ENCODE measurements around the gene KMT5C. TPM values are rescaled to one million over a fixed set of nuclear protein-coding genes. Genes with fewer than 3 reads are reported as not detected.

The KMT5C gene
- total and polyA plus RNA-seq, 5 donors: 6.3 to 9.8 (median 7.7) TPM

DNA sequence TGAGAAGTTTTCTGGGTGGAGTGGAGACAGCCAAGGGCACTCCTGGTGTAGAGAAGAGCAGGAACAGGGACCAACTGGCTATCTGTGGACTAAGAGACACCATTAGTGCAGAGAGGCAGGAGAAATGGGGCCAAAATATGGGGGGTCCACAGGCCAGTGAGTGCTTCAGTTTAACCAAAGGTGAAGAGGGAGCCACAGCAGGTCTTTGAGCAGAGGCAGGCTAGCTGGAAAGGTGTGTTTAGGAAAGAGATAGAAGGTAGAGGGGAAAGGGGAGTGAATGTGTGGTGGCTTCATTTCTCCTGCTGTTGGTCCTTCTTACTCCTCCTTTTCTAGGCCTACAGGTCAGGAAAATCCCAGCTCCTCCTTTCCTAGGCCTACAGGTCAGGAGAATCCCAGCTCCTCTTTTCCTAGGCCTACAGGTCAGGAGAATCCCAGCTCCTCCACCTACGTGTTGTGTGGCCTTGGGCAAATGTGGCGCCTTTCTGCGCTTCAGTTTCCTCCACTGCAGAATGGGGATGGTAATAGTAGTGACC is 42.9 kb downstream of the KMT5C start:
- 95% methylated on average over 3 of the region's 3 CpGs for WGBS
- intact Hi-C loops (cut with DNase I): loop anchor here in 1 of 4 donors (5.0 kb wide), 2 partner anchors 40 to 80 kb away; no protein-coding TSS in a partner anchor
- Histone ChIP-seq H3K4me3 (ENCODE audit: low read length) (no peak overlapping the region), H3K27ac (ENCODE audit: low read length) (no peak overlapping the region), H3K4me1 (ENCODE audit: control insufficient read depth, insufficient read depth, low read length) (peaks cover 4% of the 10 kb centered on the region), H3K9me3 (ENCODE audit: control insufficient read depth, low read length) (no peaks in the 10 kb centered on the region), H3K27me3 (ENCODE audit: control insufficient read depth, insufficient read depth) (no peaks in the 10 kb centered on the region)
- no peak for ATAC-seq
- DNase-seq: peak in 1 of 3 donors; percentile 10

GRCh38 chr19:55383279-55384130 is 43.8 kb downstream of the KMT5C start:
- peak overlapping the region; percentile 56 for H3K4me3 ChIP-seq (ENCODE audit: low read length)
- peak; percentile 59 to 81 (median 79) for DNase-seq
- H3K4me1 ChIP-seq (ENCODE audit: control insufficient read depth, insufficient read depth, low read length): peaks cover 10% of the 10 kb centered on the region
- intact Hi-C loops (cut with DNase I): loop anchor here in 1 of 4 donors (5.0 kb wide), 2 partner anchors 41 to 81 kb away; no protein-coding TSS in a partner anchor
- 4% methylated on average over 88 of the region's 88 CpGs for WGBS
- no peaks in the 10 kb centered on the region for H3K27me3 ChIP-seq (ENCODE audit: control insufficient read depth, insufficient read depth)
- no peaks in the 10 kb centered on the region for H3K9me3 ChIP-seq (ENCODE audit: control insufficient read depth, low read length)
- H3K27ac ChIP-seq (ENCODE audit: low read length): peak overlapping the region; percentile 99
- ATAC-seq: no peak

- peaks cover 12% of the 10 kb centered on the region for H3K4me1 ChIP-seq (ENCODE audit: control insufficient read depth, insufficient read depth, low read length)
- ATAC-seq: no peak
- DNase-seq: peak; percentile 32 to 75 (median 72)
- H3K27ac ChIP-seq (ENCODE audit: low read length): peak within 1 kb of the TSS; percentile 99
- whole genome bisulfite sequencing: 23% methylated on average over 72 of the region's 72 CpGs
- intact Hi-C loops (cut with DNase I): loop anchor here in 1 of 4 donors (5.0 kb wide), 2 partner anchors 42 to 82 kb away; no protein-coding TSS in a partner anchor
- H3K4me3 ChIP-seq (ENCODE audit: low read length): peak within 1 kb of the TSS; percentile 56
- no peaks in the 10 kb centered on the region for H3K27me3 ChIP-seq (ENCODE audit: control insufficient read depth, insufficient read depth)
- no peaks in the 10 kb centered on the region for H3K9me3 ChIP-seq (ENCODE audit: control insufficient read depth, low read length)
Measured at GRCh38 chr19:55384131-55384919, 44.6 kb downstream of the KMT5C start, which contains the start of gene TMEM238. Gene TMEM238, minus strand, starts transcription at chr19:55384292. Its CDS starts 33 bp downstream, at chr19:55384259.

- Histone ChIP-seq H3K4me1 (ENCODE audit: control insufficient read depth, insufficient read depth, low read length) (peaks cover 12% of the 10 kb centered on the region), H3K27ac (ENCODE audit: low read length) (peak overlapping the region; percentile 99), H3K4me3 (ENCODE audit: low read length) (peak overlapping the region; percentile 49), H3K27me3 (ENCODE audit: control insufficient read depth, insufficient read depth) (no peaks in the 10 kb centered on the region), H3K9me3 (ENCODE audit: control insufficient read depth, low read length) (no peaks in the 10 kb centered on the region)
- ATAC-seq (peak; percentile 91), DNase-seq (peak; percentile 97 to 100 (median 99))
- 6% methylated on average over 34 of the region's 34 CpGs for WGBS
- intact Hi-C loops (cut with DNase I): loop anchor here in 2 of 4 donors (5.0 kb wide), 2 partner anchors 43 to 83 kb away; no protein-coding TSS in a partner anchor
Measured at GRCh38 chr19:55384920-55385723, 45.4 kb downstream of the KMT5C start.

- H3K4me1 ChIP-seq (ENCODE audit: control insufficient read depth, insufficient read depth, low read length): peaks cover 12% of the 10 kb centered on the region
- H3K27ac ChIP-seq (ENCODE audit: low read length): peak within 1 kb of the TSS; percentile 99
- no peaks in the 10 kb centered on the region for H3K9me3 ChIP-seq (ENCODE audit: control insufficient read depth, low read length)
- DNase-seq: peak; percentile 98 to 99 (median 99)
- intact Hi-C loops (cut with DNase I): loop anchor here in 1 of 4 donors (5.0 kb wide), 1 partner anchor 84 kb away; no protein-coding TSS in a partner anchor
- H3K4me3 ChIP-seq (ENCODE audit: low read length): peak within 1 kb of the TSS; percentile 94
- under 1% methylated on average over 68 of the region's 68 CpGs for WGBS
- ATAC-seq: peak; percentile 92 to 93
- no peaks in the 10 kb centered on the region for H3K27me3 ChIP-seq (ENCODE audit: control insufficient read depth, insufficient read depth)
Measured at GRCh38 chr19:55385724-55386492, 46.2 kb downstream of the KMT5C start, which contains the start of gene RPL28. Gene RPL28, plus strand, starts transcription at chr19:55385932. Its CDS starts 426 bp downstream, at chr19:55386358.

DNA sequence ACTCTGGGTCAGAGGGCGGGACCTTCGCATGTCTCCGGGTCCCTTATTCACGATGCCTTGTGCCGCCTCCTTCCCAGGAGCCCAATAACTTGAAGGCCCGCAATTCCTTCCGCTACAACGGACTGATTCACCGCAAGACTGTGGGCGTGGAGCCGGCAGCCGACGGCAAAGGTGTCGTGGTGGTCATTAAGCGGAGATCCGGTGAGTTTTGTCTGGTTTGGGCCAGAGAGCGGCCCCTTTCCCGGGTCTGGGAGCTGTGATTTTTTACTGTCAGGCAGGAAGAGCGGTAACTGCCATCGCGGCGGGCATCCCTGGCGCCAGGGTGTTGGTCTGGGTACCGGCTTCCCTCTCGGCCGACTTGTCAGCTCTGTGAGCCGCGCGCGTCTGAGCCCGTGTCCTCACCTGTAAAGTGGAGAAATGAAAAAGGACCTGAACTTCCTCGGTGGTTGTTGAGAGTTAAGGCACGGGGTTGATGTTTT is 46.9 kb downstream of the KMT5C start:
- 4% methylated on average over 33 of the region's 33 CpGs for WGBS
- H3K4me1 ChIP-seq (ENCODE audit: control insufficient read depth, insufficient read depth, low read length): peaks cover 12% of the 10 kb centered on the region

DNA sequence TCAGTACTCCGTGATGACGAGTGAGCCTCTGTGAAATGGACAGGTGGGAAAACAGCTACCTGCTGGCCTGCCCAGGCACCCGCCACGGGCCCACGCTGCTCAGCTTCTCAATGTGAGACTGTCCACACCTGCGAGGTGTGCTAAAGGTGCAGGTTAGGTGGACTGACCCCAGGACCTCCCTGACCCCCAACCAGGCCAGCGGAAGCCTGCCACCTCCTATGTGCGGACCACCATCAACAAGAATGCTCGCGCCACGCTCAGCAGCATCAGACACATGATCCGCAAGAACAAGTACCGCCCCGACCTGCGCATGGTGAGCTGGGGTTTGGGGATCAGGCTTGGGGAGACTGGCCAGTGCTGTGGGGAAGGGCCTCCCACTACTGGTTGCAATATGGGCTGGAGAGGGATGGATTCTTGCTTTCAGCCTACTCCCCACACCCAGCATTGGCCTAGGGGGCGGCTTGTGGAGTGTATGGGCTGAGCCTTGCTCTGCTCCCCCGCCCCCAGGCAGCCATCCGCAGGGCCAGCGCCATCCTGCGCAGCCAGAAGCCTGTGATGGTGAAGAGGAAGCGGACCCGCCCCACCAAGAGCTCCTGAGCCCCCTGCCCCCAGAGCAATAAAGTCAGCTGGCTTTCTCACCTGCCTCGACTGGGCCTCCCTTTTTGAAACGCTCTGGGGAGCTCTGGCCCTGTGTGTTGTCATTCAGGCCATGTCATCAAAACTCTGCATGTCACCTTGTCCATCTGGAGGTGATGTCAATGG is 48.2 kb downstream of the KMT5C start:
- DNase-seq (peak in 2 of 3 donors; percentile 48 to 55), ATAC-seq (no peak)
- Histone ChIP-seq H3K27ac (ENCODE audit: low read length) (no peak overlapping the region), H3K4me1 (ENCODE audit: control insufficient read depth, insufficient read depth, low read length) (peaks cover 12% of the 10 kb centered on the region), H3K4me3 (ENCODE audit: low read length) (no peak overlapping the region), H3K27me3 (ENCODE audit: control insufficient read depth, insufficient read depth) (no peaks in the 10 kb centered on the region), H3K9me3 (ENCODE audit: control insufficient read depth, low read length) (no peaks in the 10 kb centered on the region)
- WGBS: 82% methylated on average over 24 of the region's 24 CpGs
- intact Hi-C loops (cut with DNase I): loop anchor here in 1 of 4 donors (5.0 kb wide), 1 partner anchor 86 kb away; no protein-coding TSS in a partner anchor

More for the DNA sequence above, 46.9 kb downstream of the KMT5C start:
- DNase-seq: peak in 2 of 3 donors; percentile 47 to 55
- no peak for ATAC-seq
- H3K4me3 ChIP-seq (ENCODE audit: low read length): peak overlapping the region; percentile 94
- H3K27ac ChIP-seq (ENCODE audit: low read length): peak overlapping the region; percentile 94
- intact Hi-C loops (cut with DNase I): loop anchor here in 1 of 4 donors (5.0 kb wide), 1 partner anchor 84 kb away; no protein-coding TSS in a partner anchor
- H3K27me3 ChIP-seq (ENCODE audit: control insufficient read depth, insufficient read depth): no peaks in the 10 kb centered on the region
- no peaks in the 10 kb centered on the region for H3K9me3 ChIP-seq (ENCODE audit: control insufficient read depth, low read length)

DNA sequence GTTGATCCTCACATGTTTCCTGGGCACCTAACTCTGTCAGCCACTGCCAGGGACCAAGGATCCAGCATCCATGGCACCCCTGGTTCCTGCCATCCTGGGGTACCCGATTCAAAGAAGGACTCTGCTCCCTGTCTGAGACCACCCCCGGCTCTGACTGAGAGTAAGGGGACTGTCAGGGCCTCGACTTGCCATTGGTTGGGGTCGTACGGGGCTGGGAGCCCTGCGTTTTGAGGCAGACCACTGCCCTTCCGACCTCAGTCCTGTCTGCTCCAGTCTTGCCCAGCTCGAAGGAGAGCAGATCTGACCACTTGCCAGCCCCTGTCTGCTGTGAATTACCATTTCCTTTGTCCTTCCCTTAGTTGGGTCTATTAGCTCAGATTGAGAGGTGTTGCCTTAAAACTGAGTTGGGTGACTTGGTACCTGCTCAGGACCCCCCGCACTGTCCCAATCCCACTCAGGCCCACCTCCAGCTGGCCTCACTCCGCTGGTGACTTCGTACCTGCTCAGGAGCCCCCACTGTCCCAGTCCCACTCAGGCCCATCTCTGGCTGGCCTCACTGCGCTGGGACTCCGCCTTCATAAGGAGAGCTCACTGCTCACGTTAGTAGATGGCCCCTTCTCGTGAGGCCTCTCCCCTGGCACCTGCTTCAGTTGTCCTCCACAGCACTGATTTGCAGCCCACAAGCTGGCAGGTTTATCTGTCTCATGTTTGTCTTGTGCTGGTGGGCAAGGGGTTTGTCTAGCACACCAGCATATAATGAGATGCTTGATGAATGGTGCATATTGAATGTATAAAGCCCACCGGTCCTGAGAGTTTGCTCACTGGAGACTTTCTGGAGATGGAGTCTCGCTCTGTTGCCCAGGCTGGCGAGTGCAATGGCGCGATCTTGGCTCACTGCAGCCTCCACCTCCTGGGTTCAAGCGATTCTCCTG is 50.0 kb downstream of the KMT5C start:
- intact Hi-C loops (cut with DNase I): loop anchor here in 1 of 4 donors (5.0 kb wide), 1 partner anchor 87 kb away; no protein-coding TSS in a partner anchor
- no peak for ATAC-seq
- no peak overlapping the region for H3K4me3 ChIP-seq (ENCODE audit: low read length)
- no peaks in the 10 kb centered on the region for H3K9me3 ChIP-seq (ENCODE audit: control insufficient read depth, low read length)
- DNase-seq: peak in 1 of 3 donors; percentile 38
- no peak overlapping the region for H3K27ac ChIP-seq (ENCODE audit: low read length)
- 81% methylated on average over 21 of the region's 21 CpGs for WGBS
- H3K27me3 ChIP-seq (ENCODE audit: control insufficient read depth, insufficient read depth): no peaks in the 10 kb centered on the region
- peaks cover 12% of the 10 kb centered on the region for H3K4me1 ChIP-seq (ENCODE audit: control insufficient read depth, insufficient read depth, low read length)

Data from right cardiac atrium (tissue), 5 donors.